Stomach smooth muscle (tissue), 2 donors: Measurements from ENCODE around the gene VTI1A.
"Not testable (repeated sequence)": the region's sequence is repeated elsewhere in the genome, so short reads cannot be mapped to it uniquely, and the experiment has no call there.

Experiments used
- H3K27ac ChIP-seq: one replicate; pipeline ENCODE4 v1.7.0; 2013; ENCODE audit warnings: mild to moderate bottlenecking, low read length, inconsistent platforms
- H3K27me3 ChIP-seq, 2 donors: one replicate each; pipeline ENCODE4 v1.7.0; 2013; ENCODE audit warnings: low read length in 2 of 2; ENCODE audit not compliant: insufficient read depth in 2 of 2, control insufficient read depth in 1 of 2
- H3K36me3 ChIP-seq, 2 donors: one replicate each; pipeline ENCODE4 v1.7.0; 2013; ENCODE audit warnings: low read length in 2 of 2; ENCODE audit not compliant: control insufficient read depth in 2 of 2, insufficient read depth in 2 of 2
- H3K4me1 ChIP-seq: one replicate; pipeline ENCODE4 v1.7.0; 2013; ENCODE audit warnings: low read length; ENCODE audit not compliant: control insufficient read depth, insufficient read depth
- H3K4me3 ChIP-seq, 2 donors: one replicate each; pipeline ENCODE4 v1.7.0; 2013; ENCODE audit warnings: low read length in 2 of 2
- H3K9ac ChIP-seq, 2 donors: one replicate each; pipeline ENCODE4 v1.7.0; 2013; ENCODE audit warnings: low read length in 2 of 2, mild to moderate bottlenecking in 1 of 2
- H3K9me3 ChIP-seq, 2 donors: one replicate each; pipeline ENCODE4 v1.7.0; 2013; ENCODE audit warnings: low read length in 2 of 2; ENCODE audit not compliant: control insufficient read depth in 2 of 2
- donor health status: healthy.
- donor health status: Pancreatic carcinoma.

Gene VTI1A

DNA sequence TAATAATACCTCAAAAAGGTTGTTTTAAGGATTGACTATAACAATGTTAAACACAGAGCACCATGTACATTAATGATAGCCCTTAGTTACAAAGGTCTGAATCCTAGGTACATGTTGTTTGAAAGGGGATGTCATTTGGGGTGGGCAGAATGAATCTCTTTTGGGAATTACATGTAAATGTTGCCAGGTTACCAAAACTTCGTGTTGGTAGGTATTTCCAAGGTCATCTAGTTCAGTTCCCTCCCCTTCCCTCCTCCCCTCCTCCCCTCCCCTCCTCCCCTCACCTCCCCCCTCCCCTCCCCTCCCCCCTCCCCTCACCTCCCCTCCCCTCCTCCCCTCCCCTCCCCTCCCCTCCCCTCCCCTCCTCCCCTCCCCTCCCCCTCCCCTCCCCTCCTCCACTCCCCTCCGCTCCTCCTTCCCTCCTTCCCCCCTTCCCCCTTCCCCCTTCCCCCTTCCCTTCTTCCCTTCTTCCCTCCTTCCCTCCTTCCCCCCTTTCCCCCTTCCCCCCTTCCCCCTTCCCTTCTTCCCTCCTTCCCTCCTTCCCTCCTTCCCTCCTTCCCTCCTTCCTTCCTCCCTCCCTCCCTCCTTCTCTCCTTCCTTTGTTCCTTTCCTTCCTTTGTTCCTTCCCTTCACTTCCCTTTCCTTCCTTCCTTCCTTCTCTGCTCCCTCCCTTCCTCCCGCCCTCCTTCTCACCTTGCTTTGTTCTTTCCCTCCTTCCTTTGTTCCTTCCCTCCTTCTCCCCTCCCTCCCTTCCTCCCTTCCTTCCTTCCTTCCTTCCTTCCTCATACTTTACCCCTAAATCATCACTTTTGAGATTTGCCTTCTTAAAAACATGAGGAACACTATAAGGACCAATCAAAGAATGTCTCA is 8.1 kb downstream of the VTI1A start:
- Histone ChIP-seq H3K27me3 (no peaks in the 10 kb centered on the region), H3K27ac (no peak overlapping the region), H3K4me3 (no peak overlapping the region), H3K9ac (no peak overlapping the region), H3K36me3 (no peaks in the 10 kb centered on the region), H3K4me1 (no peaks in the 10 kb centered on the region), H3K9me3 (no peaks in the 10 kb centered on the region)

DNA sequence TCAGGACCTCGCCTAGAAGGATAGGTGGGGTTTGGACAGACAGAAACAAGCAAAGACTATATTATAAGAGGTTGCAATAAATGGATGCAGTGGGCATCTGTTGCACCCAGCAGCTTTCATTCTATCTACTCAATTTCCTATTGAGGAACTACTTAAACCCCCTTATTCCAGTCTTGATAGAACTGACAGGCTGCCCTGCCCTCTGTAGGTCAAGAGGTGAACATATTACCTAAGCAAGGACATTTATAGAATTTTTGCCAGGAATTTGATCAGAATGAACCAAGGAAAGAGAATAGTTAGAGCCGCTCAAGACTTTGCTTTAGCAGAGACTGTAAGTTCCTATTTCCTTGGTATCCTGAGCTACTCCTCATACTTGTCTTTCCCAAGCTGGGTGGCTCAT is 9.5 kb downstream of the VTI1A start:
- Histone ChIP-seq H3K27ac (no peak overlapping the region), H3K27me3 (no peaks in the 10 kb centered on the region), H3K9ac (no peak overlapping the region), H3K4me3 (no peak overlapping the region), H3K36me3 (peaks cover 0 to 5% of the 10 kb centered on the region in 2 donors), H3K4me1 (no peaks in the 10 kb centered on the region), H3K9me3 (no peaks in the 10 kb centered on the region)

DNA sequence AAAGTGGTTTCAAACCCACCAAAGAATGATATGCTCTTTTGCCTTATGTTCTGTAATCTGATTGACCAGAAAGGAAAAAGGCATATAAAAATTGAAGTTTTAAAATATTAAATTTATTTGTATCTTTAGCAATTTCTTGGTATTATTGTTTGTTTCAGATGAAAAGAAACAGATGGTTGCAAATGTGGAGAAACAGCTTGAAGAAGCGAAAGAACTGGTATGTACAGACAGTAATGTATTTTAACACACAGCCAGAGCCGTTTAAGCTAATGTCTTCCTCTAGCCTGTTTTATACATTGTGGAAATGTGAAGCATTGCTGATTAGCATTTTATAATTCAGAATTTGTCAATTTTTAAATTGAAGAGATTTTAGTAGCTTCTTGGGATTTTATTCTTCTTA is 13.4 kb downstream of the VTI1A start:
- Histone ChIP-seq H3K9me3 (no peaks in the 10 kb centered on the region), H3K9ac (no peak overlapping the region), H3K36me3 (peaks cover 4 to 12% of the 10 kb centered on the region in 2 donors), H3K4me1 (no peaks in the 10 kb centered on the region), H3K4me3 (no peak overlapping the region), H3K27me3 (no peaks in the 10 kb centered on the region), H3K27ac (no peak overlapping the region)

DNA sequence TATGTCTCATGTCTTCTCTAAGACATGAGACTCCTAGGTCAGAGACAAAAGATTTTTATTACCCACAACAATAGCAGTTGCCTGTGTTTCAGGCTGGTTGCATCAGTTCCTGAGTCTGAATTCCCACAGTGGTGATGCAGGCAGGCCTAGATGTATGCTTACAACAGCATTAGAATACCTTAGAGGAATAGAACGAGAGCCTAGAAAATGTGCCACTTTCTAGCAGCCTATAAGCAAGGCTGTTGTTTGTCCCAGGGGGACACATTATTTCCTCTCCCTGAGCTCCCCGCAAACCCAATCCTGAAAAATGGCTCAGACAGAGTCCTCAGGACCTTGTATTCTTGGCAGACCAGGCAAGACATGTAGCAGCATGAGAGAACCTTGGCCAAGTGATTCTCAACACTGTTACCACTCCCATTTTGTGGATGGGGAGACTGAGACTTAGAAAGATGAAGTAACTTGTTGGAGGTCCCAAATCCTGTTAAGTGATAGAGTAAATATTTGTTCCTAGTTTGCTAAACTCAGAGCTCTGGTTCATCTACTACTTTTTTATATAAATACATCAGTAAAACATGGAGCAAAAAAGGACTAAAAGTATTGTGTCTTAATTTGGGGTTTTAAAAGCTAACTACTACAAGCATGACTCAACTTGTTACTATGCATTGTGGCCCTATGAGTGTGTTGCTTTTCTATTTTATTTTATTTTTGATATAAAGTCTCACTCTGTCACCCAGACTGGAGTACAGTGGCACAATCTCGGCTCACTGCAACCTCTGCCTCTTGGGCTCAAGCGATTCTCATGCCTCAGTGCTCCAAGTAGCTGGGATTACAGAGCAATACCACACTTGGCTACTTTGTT is 14.2 kb downstream of the VTI1A start:
- Histone ChIP-seq H3K27ac (no peak overlapping the region), H3K9me3 (no peaks in the 10 kb centered on the region), H3K4me3 (no peak overlapping the region), H3K9ac (no peak overlapping the region), H3K27me3 (no peaks in the 10 kb centered on the region), H3K4me1 (no peaks in the 10 kb centered on the region), H3K36me3 (peaks cover 6 to 14% of the 10 kb centered on the region in 2 donors)

DNA sequence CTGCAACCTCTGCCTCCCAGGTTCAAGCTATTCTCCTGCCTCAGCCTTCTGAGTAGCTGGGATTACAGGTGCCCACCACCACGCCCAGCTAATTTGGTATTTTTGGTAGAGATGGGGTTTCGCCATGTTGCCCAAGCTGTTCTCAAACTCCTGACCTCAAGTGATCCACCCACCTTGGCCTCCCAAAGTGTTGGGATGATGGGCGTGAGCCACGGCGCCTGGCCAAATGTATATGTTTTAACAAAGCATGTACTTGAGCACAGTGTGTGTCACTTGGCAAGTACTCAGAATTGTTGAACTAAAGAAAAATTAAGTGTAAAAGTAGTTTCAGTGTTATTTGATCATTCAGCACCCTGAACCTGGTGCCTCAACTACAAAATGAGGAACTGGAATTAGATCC is 17.1 kb downstream of the VTI1A start:
- H3K9ac ChIP-seq, H3K4me1 ChIP-seq, H3K9me3 ChIP-seq, H3K27me3 ChIP-seq, H3K4me3 ChIP-seq, H3K27ac ChIP-seq: not testable (repeated sequence)
- peaks cover 8 to 14% of the 10 kb centered on the region in 2 donors for H3K36me3 ChIP-seq

DNA sequence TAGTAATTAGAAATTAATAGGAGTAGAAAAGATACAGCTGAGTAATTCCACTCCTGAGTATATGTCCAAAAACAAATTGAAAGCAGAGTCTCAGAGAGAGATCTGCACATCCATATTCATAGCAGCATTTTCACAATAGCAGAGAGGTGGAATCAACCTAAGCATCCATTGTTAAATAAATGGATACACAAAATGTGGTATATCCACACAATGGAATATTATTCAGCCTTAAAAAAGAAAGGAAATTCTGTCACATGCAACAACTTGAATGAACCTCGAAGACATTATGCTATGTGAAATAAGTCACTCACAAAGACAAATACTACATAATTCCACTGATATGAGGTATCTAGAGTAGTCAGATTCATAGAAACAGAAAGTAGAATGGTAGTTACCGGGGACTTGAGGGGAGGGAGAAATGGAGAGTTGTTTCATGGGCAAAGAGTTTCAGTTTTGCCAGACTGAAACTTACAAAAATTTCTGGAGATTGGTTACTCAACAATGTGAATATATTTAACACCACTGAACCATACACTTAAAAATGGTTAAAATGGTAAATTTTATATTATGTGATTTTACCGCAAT is 18.4 kb downstream of the VTI1A start:
- H3K27ac ChIP-seq: no peak overlapping the region
- H3K9me3 ChIP-seq: no peaks in the 10 kb centered on the region
- no peak overlapping the region for H3K9ac ChIP-seq
- no peaks in the 10 kb centered on the region for H3K27me3 ChIP-seq
- peaks cover 8 to 14% of the 10 kb centered on the region in 2 donors for H3K36me3 ChIP-seq
- H3K4me3 ChIP-seq: no peak overlapping the region
- H3K4me1 ChIP-seq: no peaks in the 10 kb centered on the region

DNA sequence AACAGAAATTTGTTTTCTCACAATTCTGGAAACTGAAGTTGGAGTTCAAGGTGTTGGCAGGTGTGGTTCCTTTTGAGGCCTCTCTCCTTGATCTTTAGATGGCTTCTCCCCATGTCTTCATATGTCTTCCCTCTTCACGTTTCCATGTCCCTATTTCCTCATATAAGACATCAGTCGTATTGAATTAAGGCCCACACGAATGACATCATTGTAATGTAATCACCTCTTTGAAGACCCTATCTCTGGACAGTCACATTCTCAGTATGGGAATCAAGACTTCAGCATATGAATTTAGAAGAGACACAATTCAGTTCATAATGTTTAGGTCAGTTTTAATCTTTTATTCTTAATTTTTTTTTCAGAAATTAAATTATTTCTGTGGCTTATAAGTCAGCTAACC is 19.8 kb downstream of the VTI1A start:
- Histone ChIP-seq H3K27ac (no peak overlapping the region), H3K9ac (no peak overlapping the region), H3K36me3 (peaks cover 8 to 9% of the 10 kb centered on the region in 2 donors), H3K9me3 (no peaks in the 10 kb centered on the region), H3K27me3 (no peaks in the 10 kb centered on the region), H3K4me3 (no peak overlapping the region), H3K4me1 (no peaks in the 10 kb centered on the region)

DNA sequence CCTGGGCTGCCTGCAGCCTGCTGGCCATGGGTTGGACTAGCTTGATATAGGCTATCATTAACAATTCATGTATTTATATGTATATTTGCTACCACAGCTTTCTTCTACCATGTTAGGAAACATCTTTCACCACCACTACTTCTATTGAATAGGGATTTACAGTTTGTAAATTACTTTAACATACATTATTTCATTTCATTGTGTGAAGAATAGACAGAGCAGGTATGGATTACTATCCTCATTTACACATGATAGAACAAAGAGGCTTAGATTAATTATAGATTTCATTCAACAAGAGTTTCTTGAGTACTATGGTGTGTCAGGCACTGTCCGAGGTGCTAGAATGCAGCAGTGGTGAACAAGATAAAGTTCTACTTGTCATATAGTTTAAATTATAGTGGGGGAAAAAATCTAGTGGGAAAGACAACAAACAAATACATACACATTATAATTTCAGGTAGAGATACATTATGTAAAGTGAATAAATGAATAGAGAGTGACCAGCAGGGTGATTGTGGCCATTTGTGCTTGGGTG is 20.6 kb downstream of the VTI1A start:
- no peak overlapping the region for H3K27ac ChIP-seq
- H3K27me3 ChIP-seq: no peaks in the 10 kb centered on the region
- H3K4me1 ChIP-seq: no peaks in the 10 kb centered on the region
- H3K9me3 ChIP-seq: no peaks in the 10 kb centered on the region
- peaks cover 8 to 9% of the 10 kb centered on the region in 2 donors for H3K36me3 ChIP-seq
- no peak overlapping the region for H3K9ac ChIP-seq
- H3K4me3 ChIP-seq: no peak overlapping the region

DNA sequence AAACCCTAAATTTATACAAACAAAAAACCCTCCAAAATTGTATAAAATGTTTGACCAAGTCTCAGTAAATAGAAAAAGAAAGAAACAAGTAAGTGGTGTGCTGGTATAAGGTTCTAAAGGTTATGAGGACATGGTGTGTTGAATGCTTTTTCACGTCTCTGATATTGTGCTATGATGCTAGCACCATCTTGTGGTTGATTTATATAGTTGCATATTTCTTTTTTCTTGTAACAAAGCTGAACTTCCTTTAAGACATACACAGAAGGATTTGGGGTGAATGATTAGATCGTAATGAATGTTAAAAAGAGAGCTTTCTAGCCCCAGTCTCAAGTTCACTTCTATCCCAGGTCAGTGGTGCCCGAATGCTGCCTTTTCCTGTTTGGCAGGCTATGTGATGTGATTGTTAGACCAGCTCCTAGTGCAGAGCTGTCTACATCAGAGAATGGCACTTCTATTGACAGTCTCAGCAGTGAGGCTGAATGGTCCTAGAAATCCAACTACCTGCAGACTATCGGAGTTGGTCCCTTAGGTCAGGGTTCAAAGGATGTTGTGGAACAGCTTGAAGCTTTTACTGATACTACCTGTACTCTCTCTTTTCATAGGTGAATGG is 25.0 kb downstream of the VTI1A start:
- peaks cover 0 to 2% of the 10 kb centered on the region in 2 donors for H3K36me3 ChIP-seq
- no peak overlapping the region for H3K27ac ChIP-seq
- no peak overlapping the region for H3K4me3 ChIP-seq
- H3K4me1 ChIP-seq: no peaks in the 10 kb centered on the region
- H3K27me3 ChIP-seq: no peaks in the 10 kb centered on the region
- peak overlapping the region in 1 of 2 donors; percentile 55 for H3K9ac ChIP-seq
- no peaks in the 10 kb centered on the region for H3K9me3 ChIP-seq

DNA sequence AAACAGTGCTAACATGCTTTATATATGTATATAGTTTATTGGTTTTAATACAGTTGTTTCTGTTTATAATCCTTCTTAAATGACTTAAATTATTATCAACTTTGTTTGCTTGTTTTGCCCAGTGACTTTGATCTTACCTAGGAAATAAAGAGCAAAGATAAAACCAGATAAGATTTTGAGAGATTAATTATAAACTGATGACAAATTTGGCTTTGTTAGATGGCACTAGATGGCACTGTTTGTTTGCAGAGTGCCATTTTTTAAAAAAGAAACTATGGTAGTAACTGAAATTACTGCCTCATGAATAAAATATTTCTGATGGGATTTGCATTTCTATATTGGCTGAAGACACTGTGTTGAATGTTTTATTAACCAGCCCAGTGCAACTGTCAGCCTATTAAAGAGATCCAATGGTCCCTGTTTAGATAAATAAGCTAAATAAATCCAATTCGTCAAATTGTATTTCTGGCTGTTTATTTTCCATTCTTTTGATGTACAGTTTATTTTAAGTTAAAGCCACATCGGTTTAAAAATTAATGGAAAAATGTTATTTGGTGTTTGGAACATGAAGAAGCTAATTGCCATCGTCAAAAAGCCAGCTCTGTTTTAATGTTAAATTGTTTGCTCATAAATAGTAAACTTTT is 28.7 kb downstream of the VTI1A start:
- no peak overlapping the region for H3K4me3 ChIP-seq
- H3K9ac ChIP-seq: no peak overlapping the region
- H3K4me1 ChIP-seq: no peaks in the 10 kb centered on the region
- no peaks in the 10 kb centered on the region for H3K27me3 ChIP-seq
- H3K27ac ChIP-seq: no peak overlapping the region
- H3K9me3 ChIP-seq: no peaks in the 10 kb centered on the region
- no peaks in the 10 kb centered on the region for H3K36me3 ChIP-seq
